GM21576 (cell line): ENCODE measurements around the gene GPR55.

Experiments used
- ATAC-seq: cut with Tn5 transposase; IDR thresholded peaks from one replicate; pipeline ENCODE4 v1.9.1; 2021; ENCODE audit warnings: mild to moderate bottlenecking, moderate library complexity; ENCODE audit not compliant: unreplicated experiment

GPR55 gene

GRCh38 chr2:230870544-230871360 is 54.3 kb downstream of the GPR55 start:
- ATAC-seq, result no peak

DNA sequence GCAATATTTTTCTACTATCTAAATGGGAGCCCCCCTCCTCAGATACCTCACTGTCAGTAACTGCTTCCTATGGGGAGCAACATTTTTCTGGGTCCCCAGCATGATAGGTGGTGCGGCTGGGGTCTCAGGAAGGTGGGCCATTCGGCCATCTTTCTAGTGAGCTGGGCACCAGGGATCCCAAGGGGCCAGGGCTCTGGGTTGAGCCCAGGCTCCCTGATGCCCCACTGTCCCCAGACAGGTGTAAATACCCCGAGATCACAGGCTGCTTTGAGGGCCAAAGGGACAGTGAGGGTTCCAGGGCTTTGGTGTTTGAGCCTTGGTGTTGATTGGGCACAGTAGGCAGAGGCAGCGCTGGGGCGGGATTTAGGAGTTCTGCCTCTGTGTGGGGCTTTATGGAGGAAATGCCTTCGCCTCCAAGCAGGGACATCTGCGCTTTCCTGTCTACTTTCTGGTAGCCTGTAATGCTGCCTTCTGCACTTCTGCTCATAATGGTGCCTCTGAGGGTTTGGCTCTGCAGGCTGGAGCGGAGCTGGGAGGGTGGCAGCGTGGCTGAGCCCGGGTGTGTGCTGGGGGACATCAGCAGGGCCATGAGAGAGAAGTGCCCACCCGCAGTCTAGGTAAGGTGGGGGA is 55.0 kb downstream of the GPR55 start:
- ATAC-seq, result no peak

DNA sequence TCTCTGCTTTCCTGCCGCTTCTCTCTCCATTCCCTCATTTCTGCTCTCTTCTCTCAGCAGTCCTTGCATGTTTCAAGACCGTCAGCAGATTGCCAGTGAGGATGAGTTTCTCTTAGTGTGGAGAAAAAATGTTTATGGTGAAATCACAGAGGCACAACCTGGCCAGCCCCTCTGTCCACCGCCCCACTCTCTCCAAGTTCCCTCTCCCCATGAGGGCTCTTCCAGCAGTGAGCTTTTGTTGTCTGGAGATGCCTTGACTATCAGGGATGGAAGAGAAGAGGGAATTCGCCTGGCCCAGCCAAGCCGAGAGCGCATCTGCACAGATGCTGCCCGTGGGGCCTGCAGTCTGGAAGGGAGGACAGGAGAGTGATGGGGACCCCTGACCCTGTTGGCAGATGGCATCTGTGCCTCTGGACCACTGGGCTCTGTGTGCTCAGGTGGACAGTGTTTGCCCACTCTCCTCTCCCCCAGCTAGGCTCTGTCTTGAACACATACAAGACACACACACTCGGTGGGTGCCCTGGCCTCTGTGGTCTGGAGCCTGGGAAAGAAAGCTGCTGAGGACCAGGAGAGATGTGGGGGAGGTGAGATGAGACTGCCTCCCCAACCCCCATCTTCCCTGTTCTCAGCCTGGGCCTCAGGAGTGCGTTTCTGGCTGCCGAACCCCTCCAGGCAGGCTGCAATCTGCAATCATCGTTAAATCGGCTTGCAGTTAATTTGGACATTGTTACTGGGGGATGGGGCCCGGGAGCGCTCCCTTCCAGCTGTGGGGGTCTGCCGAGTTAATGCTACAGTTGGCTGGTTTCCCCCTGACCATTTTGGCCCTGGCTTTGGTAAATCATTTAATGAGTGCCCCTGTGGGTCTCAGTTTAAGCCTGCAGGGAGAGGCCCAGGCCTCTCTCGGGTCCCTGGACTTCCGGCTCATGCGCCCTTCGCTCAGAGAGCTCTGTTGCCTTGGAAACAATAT is 55.8 kb downstream of the GPR55 start:
- no peak for ATAC-seq

DNA sequence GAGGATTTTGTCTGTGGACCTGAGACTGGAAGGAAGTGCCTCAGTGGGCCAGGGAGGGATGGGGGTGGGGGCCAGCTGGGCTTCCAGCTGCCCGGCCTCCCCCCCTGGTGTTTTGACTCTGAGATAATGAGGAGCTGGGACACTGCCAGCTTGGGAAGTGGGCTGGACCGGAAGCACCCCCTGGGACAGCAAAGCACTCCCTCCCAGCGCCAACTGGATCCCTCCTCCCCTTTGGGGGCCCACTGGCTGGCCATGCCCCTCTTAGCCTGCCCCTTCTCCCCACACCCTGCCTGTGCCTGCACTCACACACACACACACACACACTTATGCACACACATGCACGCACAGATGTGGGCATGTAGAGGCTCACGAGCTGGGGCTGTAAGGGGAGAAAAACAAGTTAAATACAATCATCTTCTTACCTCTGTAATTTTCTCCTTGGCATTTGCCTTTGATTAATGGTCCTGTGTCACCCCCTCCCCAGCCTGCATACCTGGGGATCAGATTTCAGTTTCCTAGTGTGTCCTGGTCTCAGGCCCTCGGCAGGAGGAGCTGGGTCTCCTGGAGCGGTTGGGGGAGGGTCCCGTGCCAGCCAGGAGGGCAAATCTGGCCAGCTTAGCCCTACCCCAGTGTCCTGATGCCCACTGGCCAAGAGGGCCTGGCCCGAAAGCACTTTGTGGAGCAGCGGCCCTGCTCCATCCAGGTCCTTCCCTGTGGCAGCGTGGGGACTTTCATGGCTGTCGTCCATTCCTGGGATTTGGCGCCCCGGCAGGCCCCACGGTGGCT is 56.7 kb downstream of the GPR55 start:
- no peak for ATAC-seq

- no peak for ATAC-seq
Observed at GRCh38 chr2:230866756-230867523, 58.1 kb downstream of the GPR55 start.

GRCh38 chr2:230865766-230866755 is 59.0 kb downstream of the GPR55 start:
- no peak for ATAC-seq

DNA sequence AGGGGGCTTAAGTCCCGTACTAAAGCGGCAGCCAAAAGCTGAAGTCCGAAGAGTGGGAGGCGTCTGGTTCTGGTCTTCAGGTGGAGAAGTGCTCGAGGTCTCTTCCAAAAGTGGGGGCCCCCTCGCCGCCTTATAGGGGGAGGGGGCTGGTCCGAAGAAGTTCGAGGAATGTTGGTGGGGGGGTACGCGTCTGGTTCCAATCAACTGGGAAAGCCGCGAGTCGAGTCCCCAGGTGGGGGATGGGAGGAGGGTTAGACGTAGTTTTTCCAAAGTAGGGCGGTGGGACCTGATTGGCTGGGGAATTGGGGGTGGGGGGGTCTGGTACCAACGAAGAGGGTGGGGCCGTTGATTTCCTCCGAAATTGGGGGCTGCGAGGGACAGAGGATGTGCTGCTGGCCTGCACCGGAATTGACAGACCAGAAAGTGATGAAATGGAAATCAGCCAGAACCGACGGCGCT is 59.7 kb downstream of the GPR55 start:
- no peak for ATAC-seq

- peak; percentile 54 for ATAC-seq
Observed at GRCh38 chr2:230864605-230865306, 60.3 kb downstream of the GPR55 start, which contains the start of gene ITM2C. TSS of gene ITM2C (plus strand) at chr2:230864942. CDS start at chr2:230865026, 84 bp downstream.

GRCh38 chr2:230864122-230864604 is 60.9 kb downstream of the GPR55 start:
- ATAC-seq, result no peak

- no peak for ATAC-seq
Observed at GRCh38 chr2:230863442-230864121, 61.5 kb downstream of the GPR55 start.

DNA sequence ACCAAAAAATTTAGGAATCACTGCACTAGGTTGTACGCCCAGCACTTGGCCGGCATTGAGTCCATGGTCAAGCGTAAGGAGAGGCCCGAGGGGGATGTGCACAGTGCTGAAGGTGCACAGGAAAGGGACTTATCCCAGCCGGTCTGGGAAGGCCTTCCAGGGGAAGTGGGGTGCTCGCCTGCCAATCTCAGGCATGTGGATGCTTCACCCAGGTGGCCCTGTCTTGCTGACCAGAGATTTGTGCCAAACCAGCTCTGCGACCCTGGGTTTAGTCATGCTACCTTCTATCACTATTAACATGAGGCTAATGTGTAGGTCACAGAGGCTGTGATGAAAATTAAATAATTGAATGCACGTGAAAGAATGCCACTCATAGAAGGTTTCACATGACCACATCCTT is 62.0 kb downstream of the GPR55 start:
- no peak for ATAC-seq

DNA sequence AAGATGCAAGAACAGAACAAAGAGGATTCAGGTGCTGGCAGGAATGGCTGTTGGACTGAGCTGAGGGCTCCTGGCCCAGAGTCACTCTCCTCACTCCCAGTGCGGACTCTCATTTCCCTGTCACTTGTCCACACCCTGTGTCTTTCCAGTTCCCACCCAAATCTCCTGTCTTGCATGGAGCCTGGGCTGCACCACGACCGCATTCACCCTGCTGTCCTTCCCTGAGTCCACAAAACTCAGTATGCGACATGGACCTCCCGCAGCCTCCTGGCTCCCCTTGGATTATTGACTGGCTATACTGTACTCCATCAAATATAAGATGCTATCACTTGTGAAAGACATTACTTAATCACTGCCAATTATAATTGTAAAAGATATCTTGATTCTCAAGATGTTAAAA is 62.8 kb downstream of the GPR55 start:
- ATAC-seq, result no peak

DNA sequence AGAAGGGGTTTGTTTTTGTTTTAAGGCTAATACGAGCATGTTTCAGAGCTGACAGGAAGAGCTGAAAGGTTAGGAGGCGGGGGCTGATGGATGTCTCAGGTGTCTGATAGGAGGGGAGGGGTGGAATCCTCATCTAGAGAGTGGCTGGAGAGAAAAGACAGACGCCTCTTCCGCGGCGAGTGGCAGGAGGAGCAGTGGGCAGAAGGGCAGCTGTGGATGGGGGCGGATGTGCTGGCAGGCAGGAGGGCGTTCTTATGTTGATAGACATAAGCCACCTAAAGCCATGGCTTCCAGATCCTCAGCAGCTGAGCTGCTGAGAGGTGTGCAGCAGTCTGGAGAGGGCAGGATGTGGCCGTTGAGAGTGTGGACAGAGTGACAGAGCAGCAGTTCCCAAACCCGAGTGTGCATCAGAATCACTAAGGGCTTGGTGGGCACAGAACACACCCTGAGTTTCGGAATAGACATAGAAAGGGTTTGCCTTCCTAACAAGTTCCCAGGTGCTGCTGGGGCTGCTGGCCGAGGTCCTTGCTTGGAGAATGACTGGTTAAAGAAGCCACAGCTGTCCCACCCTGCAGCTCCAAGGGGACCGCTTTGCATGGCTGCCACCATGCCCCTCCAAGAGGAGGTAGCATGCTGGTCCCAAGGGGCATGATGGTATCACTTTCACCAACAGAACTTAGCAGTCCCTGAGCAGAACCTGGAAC is 63.3 kb downstream of the GPR55 start:
- no peak for ATAC-seq
